Inferior parietal cortex (tissue), 1 donor: ENCODE results near the gene MACROH2A2.
"Not testable (repeated sequence)": the region's sequence is repeated elsewhere in the genome, so short reads cannot be mapped to it uniquely, and the experiment has no call there.

Experiments used
- DNase-seq: peaks from one replicate; pipeline ENCODE4 v3.0.0-alpha.2; 2016; ENCODE audit errors: extremely low spot score

The MACROH2A2 gene

DNA sequence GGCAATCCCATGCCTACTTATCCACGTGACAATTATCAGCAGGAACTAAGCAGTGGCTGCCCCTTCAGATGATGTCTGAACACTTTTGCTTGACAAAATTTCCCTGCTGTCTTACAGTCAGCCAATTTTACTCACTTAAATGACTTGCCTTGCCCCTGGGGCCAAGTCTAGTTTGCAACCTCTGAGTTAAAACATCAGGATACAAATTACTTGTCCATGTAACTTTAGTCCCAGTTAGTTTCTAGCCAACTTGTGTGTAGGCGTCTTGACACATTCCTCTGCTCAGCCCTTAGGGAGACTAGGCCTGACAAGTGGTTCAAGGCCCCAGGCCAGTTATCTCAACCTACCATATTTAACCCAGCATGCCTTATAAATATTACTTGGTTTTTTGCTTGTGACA lies 105.5 kb downstream of the MACROH2A2 start:
- DNase-seq, result no peak

GRCh38 chr10:70159366-70159765 lies 106.7 kb downstream of the MACROH2A2 start:
- not testable (repeated sequence) for DNase-seq

GRCh38 chr10:70160798-70161197 lies 108.2 kb downstream of the MACROH2A2 start:
- no peak for DNase-seq
